Caco-2 (cell line): ENCODE data around the gene GPR37L1. TPM values are rescaled to one million over a fixed set of nuclear protein-coding genes. Genes with fewer than 3 reads are reported as not detected.

Source experiments
- BruUV-seq: library from RNA; stranded (reverse); fragments of 400-500 nt; replicated peaks from 2 replicates; lab custom pipeline; 2021; lab: Mats Ljungman, UMichigan
- CTCF ChIA-PET: fragments of 300-600 bp; sonication (Branson Sonifier 250); formaldehyde crosslinking; loops from one replicate; lab custom pipeline; 2022; ENCODE audit warnings: antibody characterized with exemption; lab: Charles Lee
- POLR2A ChIA-PET: fragments of 300-600 bp; sonication (Branson Sonifier 250); formaldehyde crosslinking; loops from one replicate; lab custom pipeline; 2022; ENCODE audit warnings: antibody characterized with exemption; lab: Charles Lee
- DNase-seq, 2 experiments: peaks; one replicate each; pipeline versions ENCODE4 v3.0.0 to v3.0.0-alpha.2; 2020 to 2022
- H3K27me3 ChIP-seq: replicated peaks from 2 replicates; pipeline ENCODE4 v1.6.0; 2011; ENCODE audit warnings: low read length; ENCODE audit not compliant: control insufficient read depth, insufficient read depth
- H3K36me3 ChIP-seq: 2 replicates; pipeline ENCODE4 v1.5.1; 2011; ENCODE audit warnings: low read length; ENCODE audit not compliant: control insufficient read depth, insufficient read depth
- H3K4me1 ChIP-seq: fragments of 250-450 bp; sonication (Bioruptor Pico); 2 replicates; pipeline ENCODE4 v1.5.1; 2020; ENCODE audit warnings: mild to moderate bottlenecking
- H3K4me3 ChIP-seq: 2 replicates; pipeline ENCODE4 v1.5.1; 2011; ENCODE audit warnings: low read depth, mild to moderate bottlenecking, control low read depth, low read length
- H3K9me3 ChIP-seq: fragments of 250-450 bp; sonication (Bioruptor Pico); 2 replicates; pipeline ENCODE4 v1.5.1; 2020; ENCODE audit warnings: mild to moderate bottlenecking, moderate library complexity
- H3K27ac Mint-ChIP-seq: one replicate; pipeline ENCODE4 v1.8.0; 2022; ENCODE audit warnings: mixed read lengths; ENCODE audit not compliant: unreplicated experiment
- H3K27me3 Mint-ChIP-seq: one replicate; pipeline ENCODE4 v1.8.0; 2022; ENCODE audit warnings: mixed read lengths; ENCODE audit not compliant: insufficient read depth, unreplicated experiment
- H3K36me3 Mint-ChIP-seq: one replicate; pipeline ENCODE4 v1.8.0; 2022; ENCODE audit warnings: mild to moderate bottlenecking, mixed read lengths; ENCODE audit not compliant: insufficient read depth, unreplicated experiment
- H3K4me1 Mint-ChIP-seq: one replicate; pipeline ENCODE4 v1.8.0; 2022; ENCODE audit warnings: low read depth, mixed read lengths; ENCODE audit not compliant: unreplicated experiment
- H3K4me3 Mint-ChIP-seq: one replicate; pipeline ENCODE4 v1.8.0; 2022; ENCODE audit warnings: mild to moderate bottlenecking, moderate library complexity, mixed read lengths; ENCODE audit not compliant: unreplicated experiment
- H3K9me3 Mint-ChIP-seq: one replicate; pipeline ENCODE4 v1.8.0; 2022; ENCODE audit warnings: mixed read lengths; ENCODE audit not compliant: unreplicated experiment
- CTCF ChIP-seq, 2 experiments: fragments of 200-600 bp in 1 of 2; IDR thresholded peaks; 1 replicate in 1 of 2; 2 replicates in 1 of 2; pipeline versions ENCODE4 v1.5.1 to v1.8.0; 2011 to 2022; ENCODE audit warnings: antibody characterized with exemption in 1 of 2, control low read depth in 1 of 2, inconsistent platforms in 1 of 2, low read depth in 1 of 2, low read length in 1 of 2, mild to moderate bottlenecking in 1 of 2, moderate library complexity in 1 of 2; ENCODE audit not compliant: insufficient read depth in 1 of 2, severe bottlenecking in 1 of 2, unreplicated experiment in 1 of 2
- intact Hi-C: fragments of 100-400 bp; cut with micrococcal nuclease; formaldehyde crosslinking; loops from one replicate; pipeline ENCODE4 v1.10.0; 2022; ENCODE audit not compliant: unreplicated experiment
- total RNA-seq: library from RNA; stranded (reverse); gene quantifications from 2 replicates; pipeline ENCODE4 v1.2.3, GENCODE V29; 2022

The GPR37L1 gene
- total RNA-seq, 1 experiment from 2014 or later, result 0.07 TPM

- Mint-ChIP-seq H3K27me3 (no peaks in the 10 kb centered on the region), H3K36me3 (no peaks in the 10 kb centered on the region), H3K27ac (no peak overlapping the region), H3K4me1 (no peaks in the 10 kb centered on the region), H3K4me3 (no peak overlapping the region), H3K9me3 (no peaks in the 10 kb centered on the region)
- Histone ChIP-seq H3K9me3 (no peaks in the 10 kb centered on the region), H3K4me3 (no peak overlapping the region), H3K27me3 (no peaks in the 10 kb centered on the region), H3K36me3 (no peaks in the 10 kb centered on the region), H3K4me1 (peaks cover 7% of the 10 kb centered on the region; the same call in 1 of the 2 replicates)
- ChIA-PET POLR2A (interaction anchor here (0.6 kb wide), 1 partner anchor 35 kb away, joined by 6 read pairs; no protein-coding TSS in a partner anchor), CTCF (interaction anchor here (1.0 to 1.4 kb wide), 2 partner anchors 12 to 29 kb away, joined by 3 read pairs; no protein-coding TSS in a partner anchor)
- intact Hi-C loops, result no loop called here
- DNase-seq, result no peak
- no TSS peak for BruUV-seq
- TF ChIP-seq CTCF (IDR thresholded peaks at IDR 0.05; ENCODE audit: insufficient read depth in 1 of 2, low read depth in 1 of 2, low read length in 1 of 2, severe bottlenecking in 1 of 2, unreplicated experiment in 1 of 2), result no peak
These were observed 37.0 kb downstream of the GPR37L1 start for GRCh38 chr1:202159534-202160371.

DNA sequence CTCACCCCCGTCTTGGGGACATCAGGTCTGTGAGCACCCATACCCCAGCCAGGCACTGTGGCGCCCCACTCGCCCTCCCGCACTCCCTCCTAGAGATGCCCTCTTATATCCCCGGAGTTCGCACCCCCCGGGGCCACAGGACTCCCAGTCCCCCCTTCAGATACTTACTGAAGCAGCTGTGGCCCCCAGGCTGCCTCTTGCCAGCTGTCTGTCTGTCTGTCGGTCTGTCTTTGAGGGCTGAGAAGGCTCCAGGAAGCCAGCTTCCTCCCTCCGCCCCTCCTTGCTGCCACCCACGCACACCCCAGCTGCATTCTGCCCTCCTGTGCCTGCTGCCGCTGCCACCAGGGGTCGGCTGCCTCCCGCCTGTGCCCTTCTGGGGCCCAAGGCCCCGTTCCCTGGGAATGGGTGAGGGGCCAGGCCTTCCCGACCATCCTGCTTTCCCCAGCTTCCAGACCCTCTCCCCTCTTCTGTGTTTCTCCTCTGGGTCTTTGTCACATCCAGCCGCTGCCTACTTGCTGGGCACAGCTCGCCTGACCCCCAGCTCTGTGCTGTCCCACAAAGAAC, 37.7 kb downstream of the GPR37L1 start, which contains the start of gene PTPN7:
Gene PTPN7 (minus strand): TSS at position 226 of the 564 bp plus-strand sequence. CDS start 1,200 bp downstream, outside the sequence.
- no peak for TF ChIP-seq CTCF (IDR thresholded peaks at IDR 0.05; ENCODE audit: insufficient read depth in 1 of 2, low read depth in 1 of 2, low read length in 1 of 2, severe bottlenecking in 1 of 2, unreplicated experiment in 1 of 2)
- POLR2A ChIA-PET, result interaction anchor here (0.6 kb wide), 1 partner anchor 35 kb away, joined by 6 read pairs; no protein-coding TSS in a partner anchor
- Histone ChIP-seq H3K36me3 (no peaks in the 10 kb centered on the region), H3K4me3 (no peak within 1 kb of the TSS), H3K27me3 (no peaks in the 10 kb centered on the region), H3K4me1 (peaks cover 7% of the 10 kb centered on the region; the same call in 1 of the 2 replicates), H3K9me3 (no peaks in the 10 kb centered on the region)
- peak within 1 kb of the TSS; percentile 51 for H3K27ac Mint-ChIP-seq
- no TSS peak for BruUV-seq
- H3K4me3 Mint-ChIP-seq, result no peak within 1 kb of the TSS
- DNase-seq, result no peak
- no peaks in the 10 kb centered on the region for H3K27me3 Mint-ChIP-seq
- CTCF ChIA-PET, result interaction anchor here (1.0 kb wide), 1 partner anchor 13 kb away, joined by 3 read pairs; no protein-coding TSS in a partner anchor
- no peaks in the 10 kb centered on the region for H3K4me1 Mint-ChIP-seq
- no peaks in the 10 kb centered on the region for H3K9me3 Mint-ChIP-seq
- intact Hi-C loops, result no loop called here
- no peaks in the 10 kb centered on the region for H3K36me3 Mint-ChIP-seq
